GM12878 (cell line): Measurements from ENCODE around the gene CACNA1S. TPM values are rescaled to one million over a fixed set of nuclear protein-coding genes. Genes with fewer than 3 reads are reported as not detected.

ENCODE experiments used
- ATAC-seq: fragments of 200-7000 bp; cut with Tn5 transposase; 3 replicates; pipeline ENCODE4 v1.9.1; 2020; ENCODE audit warnings: mild to moderate bottlenecking, moderate library complexity
- BruUV-seq: library from RNA; stranded (reverse); fragments of 400-500 nt; replicated peaks from 2 replicates; lab custom pipeline; 2021; lab: Mats Ljungman, UMichigan
- CTCF ChIA-PET: fragments of 300-600 bp; sonication (Branson Sonifier 250); formaldehyde crosslinking; extraction: SDS; loops from one replicate; lab custom pipeline; 2021; ENCODE audit warnings: inconsistent platforms; lab: Yijun Ruan, JAX
- POLR2A ChIA-PET: fragments of 350-600 bp; formaldehyde crosslinking; extraction: SDS; loops from one replicate; lab custom pipeline; 2021; ENCODE audit warnings: inconsistent platforms; lab: Charles Lee
- RAD21 ChIA-PET: fragments of 300-600 bp; sonication (Branson Sonifier 250); formaldehyde crosslinking; loops from one replicate; lab custom pipeline; 2023; ENCODE audit warnings: antibody characterized with exemption; ENCODE audit not compliant: unreplicated experiment; lab: Charles Lee
- SMC1A ChIA-PET: fragments of 300-600 bp; sonication (Branson Sonifier 250); formaldehyde crosslinking; loops from one replicate; lab custom pipeline; 2023; ENCODE audit not compliant: unreplicated experiment, uncharacterized antibody; lab: Charles Lee
- DNase-seq: peaks from one replicate; pipeline ENCODE4 v3.0.0-alpha.2; 2011; ENCODE audit warnings: low read depth, low spot score
- FAIRE-seq: peaks from 3 replicates; lab custom pipeline; 2011; peaks lifted over from hg19 to GRCh38; lab: Jason Lieb, UNC
- H2AFZ ChIP-seq: 2 replicates; pipeline ENCODE4 v1.6.0; 2011; ENCODE audit warnings: low read depth, low read length, control low read depth; ENCODE audit not compliant: control insufficient read depth
- H3K27ac ChIP-seq: 2 replicates; pipeline ENCODE4 v1.5.1; 2011; ENCODE audit warnings: control low read depth; ENCODE audit not compliant: control insufficient read depth, insufficient read depth
- H3K27me3 ChIP-seq, 2 experiments: replicated peaks in 1 of 2; 2 replicates each; pipeline versions ENCODE4 v1.6.0 to v1.6.1; 2011; ENCODE audit warnings: low read length in 1 of 2; ENCODE audit not compliant: control insufficient read depth in 2 of 2, insufficient read depth in 2 of 2
- H3K36me3 ChIP-seq, 2 experiments: 2 replicates each; pipeline ENCODE4 v1.5.1; 2011; ENCODE audit warnings: low read length in 1 of 2; ENCODE audit not compliant: control insufficient read depth in 2 of 2, insufficient read depth in 2 of 2
- H3K4me1 ChIP-seq: 2 replicates; pipeline ENCODE4 v1.6.1; 2011; ENCODE audit warnings: mild to moderate bottlenecking, low read length, moderate library complexity, mixed read lengths; ENCODE audit not compliant: control insufficient read depth, insufficient read depth
- H3K4me2 ChIP-seq: 2 replicates; pipeline ENCODE4 v1.6.0; 2011; ENCODE audit warnings: control low read depth; ENCODE audit not compliant: control insufficient read depth, insufficient read depth
- H3K4me3 ChIP-seq: fragments of 200-600 bp; sonication (generic); 2 replicates; pipeline ENCODE4 v1.5.1; 2016
- H3K79me2 ChIP-seq: 2 replicates; pipeline ENCODE4 v1.6.0; 2011; ENCODE audit warnings: low read length; ENCODE audit not compliant: control insufficient read depth, insufficient read depth
- H3K9ac ChIP-seq: 2 replicates; pipeline ENCODE4 v1.8.0; 2011; ENCODE audit warnings: low read length, control low read depth, mixed read lengths; ENCODE audit not compliant: control insufficient read depth, insufficient read depth
- H3K9me3 ChIP-seq: replicated peaks from 3 replicates; pipeline ENCODE4 v1.5.1; 2011; ENCODE audit warnings: mild to moderate bottlenecking, low read length; ENCODE audit not compliant: control insufficient read depth, insufficient read depth
- H4K20me1 ChIP-seq: 2 replicates; pipeline ENCODE4 v1.6.0; 2011; ENCODE audit not compliant: control insufficient read depth, insufficient read depth
- CTCF ChIP-seq, 3 experiments: IDR thresholded peaks in 2 of 3; conservative IDR thresholded peaks in 1 of 3; 2 replicates each; pipeline ENCODE4 v1.5.1; 2011; ENCODE audit warnings: low read depth in 3 of 3, low read length in 3 of 3, mild to moderate bottlenecking in 3 of 3, control low read depth in 2 of 3, moderate library complexity in 2 of 3, inconsistent platforms in 1 of 3, mixed read lengths in 1 of 3; ENCODE audit not compliant: control insufficient read depth in 2 of 3, insufficient read depth in 1 of 3; ENCODE audit errors: extremely low read depth in 1 of 3
- IKZF1 ChIP-seq: fragments of 450-650 bp; conservative IDR thresholded peaks from 2 replicates; pipeline ENCODE4 v1.6.1; 2017; ENCODE audit warnings: antibody characterized with exemption, mild to moderate bottlenecking
- MEF2B ChIP-seq: fragments of 450-650 bp; IDR thresholded peaks from 2 replicates; pipeline ENCODE4 v1.6.1; 2018; ENCODE audit warnings: mild to moderate bottlenecking, moderate library complexity; ENCODE audit not compliant: partially characterized antibody, poor library complexity, severe bottlenecking
- NFYB ChIP-seq: IDR thresholded peaks from 2 replicates; pipeline ENCODE4 v1.6.1; 2011; ENCODE audit warnings: low read depth, mild to moderate bottlenecking, low read length, improper control_type of control experiment, moderate library complexity; ENCODE audit not compliant: insufficient read depth
- NR2C2 ChIP-seq: IDR thresholded peaks from 2 replicates; pipeline ENCODE4 v1.6.1; 2011; ENCODE audit warnings: borderline replicate concordance, low read depth; ENCODE audit not compliant: control insufficient read depth, insufficient read length
- PRDM15 ChIP-seq: fragments of 450-650 bp; formaldehyde crosslinking; IDR thresholded peaks from 2 replicates; pipeline ENCODE4 v1.4.0; 2020; ENCODE audit warnings: mild to moderate bottlenecking, moderate library complexity
- STAT1 ChIP-seq: fragments of 450-650 bp; conservative IDR thresholded peaks from 2 replicates; pipeline ENCODE4 v1.6.1; 2014; ENCODE audit warnings: antibody characterized with exemption, mild to moderate bottlenecking
- ZNF207 ChIP-seq: fragments of 450-650 bp; IDR thresholded peaks from 2 replicates; pipeline ENCODE4 v1.6.1; 2014; ENCODE audit warnings: antibody characterized with exemption, mild to moderate bottlenecking, borderline replicate concordance
- WGBS: methylation state at CpG from one replicate; pipeline ENCODE4 v1.1.6; 2016; ENCODE audit warnings: low lambda C conversion rate; ENCODE audit not compliant: insufficient replicate concordance, insufficient coverage; ENCODE audit errors: missing lambda C conversion rate; 5-methylcytosine and 5-hydroxymethylcytosine counted together
- in situ Hi-C: fragments of 300-500 bp; cut with MboI; formaldehyde crosslinking; loops from 9 replicates; pipeline ENCODE4 v1.14.3; 2018; ENCODE audit warnings: mixed read lengths
- intact Hi-C: fragments of 100-400 bp; cut with micrococcal nuclease; formaldehyde crosslinking; loops from one replicate; pipeline ENCODE4 v1.14.2; 2022; ENCODE audit not compliant: unreplicated experiment
- polyA plus RNA-seq, 11 experiments: library from polyadenylated mRNA; depleted of rRNA in 4 of 11; unstranded in 6 of 11; stranded (reverse) in 5 of 11; fragments of >200 nt; fragmentation: Nextera tagmentation in 4 of 11; fragmentation: Illumina TruSeq in 1 of 11; extraction: Ambion mirVana in 4 of 11; extraction: Trizol in 1 of 11; gene quantifications; 1 replicate in 1 of 11; 2 replicates in 10 of 11; pipeline versions ENCODE4 v1.2.1 to v1.2.3, GENCODE V29; 2011 to 2016; ENCODE audit warnings: inconsistent platforms in 2 of 11, missing spikeins in 2 of 11, low read depth in 1 of 11
- total RNA-seq, 4 experiments: library from RNA; depleted of rRNA in 3 of 4; stranded (reverse); fragments of >200 nt in 3 of 4; fragmentation: Illumina TruSeq in 1 of 4; extraction: Trizol in 1 of 4; gene quantifications; 2 replicates each; pipeline versions ENCODE4 v1.2.1 to v1.2.3, GENCODE V29; 2013 to 2021
- TF ChIP-seq, protein P1 (sequence below): fragments of 450-650 bp; formaldehyde crosslinking; IDR thresholded peaks from 2 replicates; pipeline ENCODE4 v1.5.0; 2022; ENCODE audit warnings: mild to moderate bottlenecking, missing genetic modification characterization
- TF ChIP-seq, protein P2 (sequence below): fragments of 450-650 bp; conservative IDR thresholded peaks from 2 replicates; pipeline ENCODE4 v1.6.1; 2017; ENCODE audit warnings: mild to moderate bottlenecking, moderate library complexity

The CACNA1S gene
- total and polyA plus RNA-seq, 10 of the 15 experiments (the other 5 are each of a cell fraction or from before 2014, with no cell fraction given), result under 0.01 to 0.04 (median 0.02) TPM; not detected in 6

DNA sequence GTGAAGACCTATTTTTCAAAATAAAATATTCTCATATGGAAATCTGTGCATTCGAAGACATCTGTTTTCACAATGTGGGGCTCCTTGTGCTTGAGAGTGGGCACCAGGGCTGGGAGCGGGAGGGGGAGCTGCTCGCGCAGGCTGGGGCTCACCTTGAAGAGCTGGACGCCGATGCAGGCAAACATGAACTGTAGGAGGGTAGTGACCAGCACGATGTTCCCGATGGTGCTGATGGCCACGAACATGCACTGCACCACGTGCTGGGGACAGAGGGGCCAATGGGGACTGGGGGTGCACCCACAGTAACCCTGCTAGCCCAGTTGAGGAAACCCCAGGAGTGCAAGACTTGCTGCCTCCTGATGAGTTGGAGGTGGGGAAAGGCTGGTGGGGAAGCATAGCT is 46.5 kb downstream of the CACNA1S start (continued):
- TF ChIP-seq STAT1 (no peak), CTCF (IDR thresholded peaks at IDR 0.05 in 2 of 3, conservative IDR thresholded peaks at IDR 0.05 in 1 of 3; ENCODE audit: control insufficient read depth in 2 of 3, extremely low read depth in 1 of 3, insufficient read depth in 1 of 3, low read depth in 3 of 3, low read length in 3 of 3) (no peak)

DNA sequence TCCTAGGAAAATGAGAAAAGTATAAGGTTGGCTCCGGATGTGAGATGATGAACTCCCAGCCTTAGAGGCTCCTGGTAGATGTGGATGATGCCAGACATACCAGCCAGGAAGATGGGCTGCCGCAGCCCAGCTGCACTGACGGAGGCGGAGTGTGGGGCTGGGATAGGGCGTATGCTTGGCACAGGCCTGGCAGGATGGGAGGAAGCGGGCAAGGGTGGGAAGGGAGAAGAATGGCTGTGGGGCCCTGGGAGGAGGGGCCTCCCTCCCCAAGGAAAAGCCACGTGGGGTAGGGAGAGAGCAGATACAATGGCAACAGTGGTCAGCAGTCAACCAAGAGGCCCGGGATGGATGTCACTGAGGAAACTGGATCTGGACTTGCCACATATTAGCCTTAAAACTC is 47.4 kb downstream of the CACNA1S start:
- Histone ChIP-seq H3K4me1 (no peaks in the 10 kb centered on the region), H3K27me3 (peaks cover under 1 to 5% of the 10 kb centered on the region in 2 experiments; a peak in 3 of 4 replicates), H3K9ac (no peak overlapping the region), H4K20me1 (no peaks in the 10 kb centered on the region), H3K27ac (no peak overlapping the region), H3K4me2 (no peak overlapping the region), H3K79me2 (no peaks in the 10 kb centered on the region), H3K36me3 (no peaks in the 10 kb centered on the region), H3K9me3 (no peaks in the 10 kb centered on the region), H2AFZ (no peak overlapping the region), H3K4me3 (no peak overlapping the region)
- ATAC-seq (no peak), FAIRE-seq (no peak), DNase-seq (no peak)
- BruUV-seq, result no TSS peak
- ChIA-PET RAD21 (interaction anchor here (0.9 kb wide), 1 partner anchor 1011 kb away, joined by 3 read pairs; no protein-coding TSS in a partner anchor), POLR2A (interaction anchor here (0.6 kb wide), 1 partner anchor 13 kb away, joined by 5 read pairs; no protein-coding TSS in a partner anchor), SMC1A (no interaction called here), CTCF (interaction anchor here (1.2 kb wide), 1 partner anchor 93 kb away, joined by 3 read pairs; no protein-coding TSS in a partner anchor)
- 26% methylated on average over 8 of the region's 8 CpGs for WGBS
- intact Hi-C loops, result no loop called here
- in situ Hi-C loops, result no loop called here
- TF ChIP-seq, protein P1, sequence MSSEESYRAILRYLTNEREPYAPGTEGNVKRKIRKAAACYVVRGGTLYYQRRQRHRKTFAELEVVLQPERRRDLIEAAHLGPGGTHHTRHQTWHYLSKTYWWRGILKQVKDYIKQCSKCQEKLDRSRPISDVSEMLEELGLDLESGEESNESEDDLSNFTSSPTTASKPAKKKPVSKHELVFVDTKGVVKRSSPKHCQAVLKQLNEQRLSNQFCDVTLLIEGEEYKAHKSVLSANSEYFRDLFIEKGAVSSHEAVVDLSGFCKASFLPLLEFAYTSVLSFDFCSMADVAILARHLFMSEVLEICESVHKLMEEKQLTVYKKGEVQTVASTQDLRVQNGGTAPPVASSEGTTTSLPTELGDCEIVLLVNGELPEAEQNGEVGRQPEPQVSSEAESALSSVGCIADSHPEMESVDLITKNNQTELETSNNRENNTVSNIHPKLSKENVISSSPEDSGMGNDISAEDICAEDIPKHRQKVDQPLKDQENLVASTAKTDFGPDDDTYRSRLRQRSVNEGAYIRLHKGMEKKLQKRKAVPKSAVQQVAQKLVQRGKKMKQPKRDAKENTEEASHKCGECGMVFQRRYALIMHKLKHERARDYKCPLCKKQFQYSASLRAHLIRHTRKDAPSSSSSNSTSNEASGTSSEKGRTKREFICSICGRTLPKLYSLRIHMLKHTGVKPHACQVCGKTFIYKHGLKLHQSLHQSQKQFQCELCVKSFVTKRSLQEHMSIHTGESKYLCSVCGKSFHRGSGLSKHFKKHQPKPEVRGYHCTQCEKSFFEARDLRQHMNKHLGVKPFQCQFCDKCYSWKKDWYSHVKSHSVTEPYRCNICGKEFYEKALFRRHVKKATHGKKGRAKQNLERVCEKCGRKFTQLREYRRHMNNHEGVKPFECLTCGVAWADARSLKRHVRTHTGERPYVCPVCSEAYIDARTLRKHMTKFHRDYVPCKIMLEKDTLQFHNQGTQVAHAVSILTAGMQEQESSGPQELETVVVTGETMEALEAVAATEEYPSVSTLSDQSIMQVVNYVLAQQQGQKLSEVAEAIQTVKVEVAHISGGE (CRISPR knock-in tag), result no peak
- TF ChIP-seq ZNF207, result no peak
- TF ChIP-seq, protein P2, sequence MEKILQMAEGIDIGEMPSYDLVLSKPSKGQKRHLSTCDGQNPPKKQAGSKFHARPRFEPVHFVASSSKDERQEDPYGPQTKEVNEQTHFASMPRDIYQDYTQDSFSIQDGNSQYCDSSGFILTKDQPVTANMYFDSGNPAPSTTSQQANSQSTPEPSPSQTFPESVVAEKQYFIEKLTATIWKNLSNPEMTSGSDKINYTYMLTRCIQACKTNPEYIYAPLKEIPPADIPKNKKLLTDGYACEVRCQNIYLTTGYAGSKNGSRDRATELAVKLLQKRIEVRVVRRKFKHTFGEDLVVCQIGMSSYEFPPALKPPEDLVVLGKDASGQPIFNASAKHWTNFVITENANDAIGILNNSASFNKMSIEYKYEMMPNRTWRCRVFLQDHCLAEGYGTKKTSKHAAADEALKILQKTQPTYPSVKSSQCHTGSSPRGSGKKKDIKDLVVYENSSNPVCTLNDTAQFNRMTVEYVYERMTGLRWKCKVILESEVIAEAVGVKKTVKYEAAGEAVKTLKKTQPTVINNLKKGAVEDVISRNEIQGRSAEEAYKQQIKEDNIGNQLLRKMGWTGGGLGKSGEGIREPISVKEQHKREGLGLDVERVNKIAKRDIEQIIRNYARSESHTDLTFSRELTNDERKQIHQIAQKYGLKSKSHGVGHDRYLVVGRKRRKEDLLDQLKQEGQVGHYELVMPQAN, result no peak
- no peak for TF ChIP-seq IKZF1
- TF ChIP-seq NR2C2, result no peak
- no peak for TF ChIP-seq MEF2B
- no peak for TF ChIP-seq NFYB
- TF ChIP-seq PRDM15 (CRISPR knock-in tag), result no peak
